Keratinocyte (primary cell): Measurements from ENCODE around the gene TC2N.

Experiments
- EZH2 ChIP-seq: IDR thresholded peaks from one replicate; pipeline ENCODE4 v1.6.1; 2012; ENCODE audit warnings: inconsistent platforms, mild to moderate bottlenecking, low read length, moderate library complexity
- TF ChIP-seq, protein P1 (sequence below), 3 experiments: IDR thresholded peaks in 1 of 3; conservative IDR thresholded peaks in 1 of 3; optimal IDR thresholded peaks in 1 of 3; 2 replicates in 2 of 3; 3 replicates in 1 of 3; pipeline versions ENCODE3 to v1.5.1; 2011; ENCODE audit warnings: low read length in 3 of 3, mild to moderate bottlenecking in 3 of 3, moderate library complexity in 2 of 3, control low read depth in 1 of 3, inconsistent platforms in 1 of 3; ENCODE audit not compliant: insufficient read depth in 2 of 3; ENCODE audit errors: extremely low read depth in 1 of 3

DNA sequence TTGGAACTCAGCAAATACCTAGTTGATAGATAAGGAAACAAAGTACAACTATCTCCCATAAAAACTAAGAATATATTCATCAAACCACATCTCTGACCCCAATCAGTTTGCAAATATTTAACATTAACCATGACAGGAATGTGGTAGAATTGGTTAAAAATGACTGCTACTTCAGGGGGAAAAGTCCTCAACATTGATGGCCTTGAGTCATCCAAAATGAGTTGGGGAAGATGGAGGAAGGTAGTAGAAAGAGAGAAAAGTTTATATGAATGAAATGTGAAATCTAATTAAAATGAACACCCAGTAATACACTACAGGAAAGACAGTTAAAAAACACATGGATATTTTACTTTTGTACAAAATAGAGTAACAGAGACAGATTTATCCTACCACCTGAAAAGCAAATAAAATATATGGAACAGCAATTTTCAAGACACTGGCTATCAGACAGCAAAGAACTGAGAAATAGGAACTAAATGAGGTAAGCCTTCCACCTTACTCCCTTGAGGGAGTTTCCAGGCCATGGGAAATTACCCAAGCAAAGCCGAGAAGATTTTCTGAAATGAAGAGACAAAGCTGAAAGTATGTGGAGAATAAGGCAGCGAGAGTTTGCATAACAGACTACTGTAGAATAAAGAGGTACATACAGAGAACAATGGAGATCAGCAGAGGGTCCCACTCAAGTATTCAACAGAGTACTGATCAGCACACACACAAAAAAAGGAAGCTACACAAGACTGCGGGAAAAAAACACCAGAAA lies 49.6 kb downstream of the TC2N start:
- TF ChIP-seq, protein P1, sequence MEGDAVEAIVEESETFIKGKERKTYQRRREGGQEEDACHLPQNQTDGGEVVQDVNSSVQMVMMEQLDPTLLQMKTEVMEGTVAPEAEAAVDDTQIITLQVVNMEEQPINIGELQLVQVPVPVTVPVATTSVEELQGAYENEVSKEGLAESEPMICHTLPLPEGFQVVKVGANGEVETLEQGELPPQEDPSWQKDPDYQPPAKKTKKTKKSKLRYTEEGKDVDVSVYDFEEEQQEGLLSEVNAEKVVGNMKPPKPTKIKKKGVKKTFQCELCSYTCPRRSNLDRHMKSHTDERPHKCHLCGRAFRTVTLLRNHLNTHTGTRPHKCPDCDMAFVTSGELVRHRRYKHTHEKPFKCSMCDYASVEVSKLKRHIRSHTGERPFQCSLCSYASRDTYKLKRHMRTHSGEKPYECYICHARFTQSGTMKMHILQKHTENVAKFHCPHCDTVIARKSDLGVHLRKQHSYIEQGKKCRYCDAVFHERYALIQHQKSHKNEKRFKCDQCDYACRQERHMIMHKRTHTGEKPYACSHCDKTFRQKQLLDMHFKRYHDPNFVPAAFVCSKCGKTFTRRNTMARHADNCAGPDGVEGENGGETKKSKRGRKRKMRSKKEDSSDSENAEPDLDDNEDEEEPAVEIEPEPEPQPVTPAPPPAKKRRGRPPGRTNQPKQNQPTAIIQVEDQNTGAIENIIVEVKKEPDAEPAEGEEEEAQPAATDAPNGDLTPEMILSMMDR (optimal IDR thresholded peaks at IDR 0.05 in 1 of 3, IDR thresholded peaks at IDR 0.05 in 1 of 3, conservative IDR thresholded peaks at IDR 0.05 in 1 of 3; ENCODE audit: extremely low read depth in 1 of 3, insufficient read depth in 2 of 3, low read length in 3 of 3), result no peak
- TF ChIP-seq EZH2, result no peak
